Stomach (tissue), 9 donors: Measurements from ENCODE around the gene EFHC2. TPM values are rescaled to one million over a fixed set of nuclear protein-coding genes. Genes with fewer than 3 reads are reported as not detected.

Experiments used
- DNase-seq, 2 donors: peaks; one replicate each; pipeline versions ENCODE4 v3.0.0 to v3.0.0-alpha.2; 2013 to 2019
- H3K27ac ChIP-seq, 5 donors: fragments of 200-600 bp in 4 of 5; sonication (generic) in 4 of 5; one replicate each; pipeline ENCODE4 v1.5.1; 2013 to 2019; ENCODE audit warnings: mild to moderate bottlenecking in 1 of 5, moderate library complexity in 1 of 5
- H3K27me3 ChIP-seq, 3 donors: fragments of 200-600 bp; sonication (generic); one replicate each; pipeline ENCODE4 v1.5.1; 2017 to 2019; ENCODE audit warnings: mixed run types in 1 of 3
- H3K36me3 ChIP-seq, 4 donors: fragments of 200-600 bp; sonication (generic); 1 replicate in 3 of 4; 2 replicates in 1 of 4; pipeline ENCODE4 v1.5.1; 2016 to 2019
- H3K4me1 ChIP-seq, 4 donors: fragments of 200-600 bp; sonication (generic); one replicate each; pipeline ENCODE4 v1.5.1; 2016 to 2019
- H3K4me3 ChIP-seq, 4 donors: fragments of 200-600 bp; sonication (generic) in 3 of 4; one replicate each; pipeline ENCODE4 v1.5.1; 2016 to 2019; ENCODE audit warnings: mild to moderate bottlenecking in 1 of 4
- H3K9me3 ChIP-seq, 4 donors: fragments of 200-600 bp; sonication (generic); one replicate each; pipeline ENCODE4 v1.5.1; 2016 to 2019
- EP300 ChIP-seq: sonication (generic); formaldehyde crosslinking; IDR thresholded peaks from one replicate; pipeline ENCODE4 v1.6.1; 2017; ENCODE audit warnings: antibody characterized with exemption
- POLR2A ChIP-seq, 4 donors: fragments of 450-650 bp; IDR thresholded peaks; one replicate each; pipeline ENCODE4 v1.6.1; 2016; ENCODE audit warnings: antibody characterized with exemption in 4 of 4, control low read depth in 2 of 4, mild to moderate bottlenecking in 1 of 4, moderate library complexity in 1 of 4
- POLR2AphosphoS5 ChIP-seq, 3 donors: sonication (generic); formaldehyde crosslinking; IDR thresholded peaks; one replicate each; pipeline ENCODE4 v1.6.1; 2016; ENCODE audit warnings: antibody characterized with exemption in 3 of 3
- WGBS, 5 donors: extraction: QIAGEN DNeasy Blood & Tissue Kit in 3 of 5; methylation state at CpG; one replicate each; pipeline versions ENCODE4 v1.1.5 to v1.1.7; 2013 to 2018; 5-methylcytosine and 5-hydroxymethylcytosine counted together
- intact Hi-C: fragments of 100-400 bp; cut with DNase I; formaldehyde crosslinking; loops from one replicate; pipeline ENCODE4 v1.15.1; 2023; ENCODE audit warnings: low total_unique reads
- polyA plus RNA-seq, 3 donors: library from polyadenylated mRNA; stranded (reverse); fragments of 200-250 nt; gene quantifications; one replicate each; pipeline ENCODE4 v1.2.3, GENCODE V29; 2013
- total RNA-seq, 5 donors: library from RNA; depleted of rRNA; stranded (reverse); fragments of >200 nt; gene quantifications; one replicate each; pipeline versions ENCODE4 v1.1.0 to v1.2.3, GENCODE V29; 2014 to 2016
- TF ChIP-seq, protein P1 (sequence below), 7 experiments: fragments of 450-650 bp in 4 of 7; fragments of 200-600 bp in 3 of 7; sonication (generic) in 3 of 7; IDR thresholded peaks; one replicate each; pipeline ENCODE4 v1.5.1; 2016 to 2019; ENCODE audit warnings: antibody characterized with exemption in 7 of 7, control low read depth in 2 of 7, mild to moderate bottlenecking in 1 of 7
- donor health status: healthy with polysubstance abuse.
- donor health status: Bipolar disorder and iron deficiency.
- donor health status: healthy.

The EFHC2 gene
- total and polyA plus RNA-seq, 8 donors, result 0.37 to 10.0 (median 1.5) TPM; not detected in 1

GRCh38 chrX:44241546-44241945 is 101.9 kb downstream of the EFHC2 start:
- TF ChIP-seq POLR2AphosphoS5 (IDR thresholded peaks at IDR 0.05) (no peak), EP300 (no peak), POLR2A (IDR thresholded peaks at IDR 0.05) (no peak)
- TF ChIP-seq, protein P1, sequence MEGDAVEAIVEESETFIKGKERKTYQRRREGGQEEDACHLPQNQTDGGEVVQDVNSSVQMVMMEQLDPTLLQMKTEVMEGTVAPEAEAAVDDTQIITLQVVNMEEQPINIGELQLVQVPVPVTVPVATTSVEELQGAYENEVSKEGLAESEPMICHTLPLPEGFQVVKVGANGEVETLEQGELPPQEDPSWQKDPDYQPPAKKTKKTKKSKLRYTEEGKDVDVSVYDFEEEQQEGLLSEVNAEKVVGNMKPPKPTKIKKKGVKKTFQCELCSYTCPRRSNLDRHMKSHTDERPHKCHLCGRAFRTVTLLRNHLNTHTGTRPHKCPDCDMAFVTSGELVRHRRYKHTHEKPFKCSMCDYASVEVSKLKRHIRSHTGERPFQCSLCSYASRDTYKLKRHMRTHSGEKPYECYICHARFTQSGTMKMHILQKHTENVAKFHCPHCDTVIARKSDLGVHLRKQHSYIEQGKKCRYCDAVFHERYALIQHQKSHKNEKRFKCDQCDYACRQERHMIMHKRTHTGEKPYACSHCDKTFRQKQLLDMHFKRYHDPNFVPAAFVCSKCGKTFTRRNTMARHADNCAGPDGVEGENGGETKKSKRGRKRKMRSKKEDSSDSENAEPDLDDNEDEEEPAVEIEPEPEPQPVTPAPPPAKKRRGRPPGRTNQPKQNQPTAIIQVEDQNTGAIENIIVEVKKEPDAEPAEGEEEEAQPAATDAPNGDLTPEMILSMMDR (IDR thresholded peaks at IDR 0.05), result no peak
- no peaks in the 10 kb centered on the region for H3K36me3 ChIP-seq
- intact Hi-C loops, result no loop called here
- DNase-seq, result no peak
- no peaks in the 10 kb centered on the region for H3K4me1 ChIP-seq
- H3K4me3 ChIP-seq, result no peak overlapping the region
- WGBS, 5 donors, result 76 to 91% (median 81%) methylated on average over 4 of the region's 4 CpGs
- H3K27ac ChIP-seq, result no peak overlapping the region
- no peaks in the 10 kb centered on the region for H3K9me3 ChIP-seq
- no peaks in the 10 kb centered on the region for H3K27me3 ChIP-seq

GRCh38 chrX:44240036-44240435 is 103.4 kb downstream of the EFHC2 start:
- Histone ChIP-seq H3K27me3 (no peaks in the 10 kb centered on the region), H3K27ac (no peak overlapping the region), H3K36me3 (no peaks in the 10 kb centered on the region), H3K9me3 (no peaks in the 10 kb centered on the region), H3K4me1 (no peaks in the 10 kb centered on the region), H3K4me3 (no peak overlapping the region)
- intact Hi-C loops, result no loop called here
- TF ChIP-seq POLR2A (IDR thresholded peaks at IDR 0.05) (no peak), POLR2AphosphoS5 (IDR thresholded peaks at IDR 0.05) (no peak), EP300 (no peak)
- TF ChIP-seq, protein P1 (IDR thresholded peaks at IDR 0.05), result no peak
- no peak for DNase-seq
- 70 to 88% (median 80%) methylated on average over 1 of the region's 1 CpG for WGBS, 5 donors

GRCh38 chrX:44239036-44239435 is 104.4 kb downstream of the EFHC2 start:
- Histone ChIP-seq H3K9me3 (no peaks in the 10 kb centered on the region), H3K27ac (no peak overlapping the region), H3K4me3 (no peak overlapping the region), H3K27me3 (no peaks in the 10 kb centered on the region), H3K36me3 (no peaks in the 10 kb centered on the region), H3K4me1 (no peaks in the 10 kb centered on the region)
- no peak for DNase-seq
- TF ChIP-seq EP300 (no peak), POLR2AphosphoS5 (IDR thresholded peaks at IDR 0.05) (no peak), POLR2A (IDR thresholded peaks at IDR 0.05) (no peak)
- TF ChIP-seq, protein P1 (IDR thresholded peaks at IDR 0.05), result no peak
- intact Hi-C loops, result no loop called here

DNA sequence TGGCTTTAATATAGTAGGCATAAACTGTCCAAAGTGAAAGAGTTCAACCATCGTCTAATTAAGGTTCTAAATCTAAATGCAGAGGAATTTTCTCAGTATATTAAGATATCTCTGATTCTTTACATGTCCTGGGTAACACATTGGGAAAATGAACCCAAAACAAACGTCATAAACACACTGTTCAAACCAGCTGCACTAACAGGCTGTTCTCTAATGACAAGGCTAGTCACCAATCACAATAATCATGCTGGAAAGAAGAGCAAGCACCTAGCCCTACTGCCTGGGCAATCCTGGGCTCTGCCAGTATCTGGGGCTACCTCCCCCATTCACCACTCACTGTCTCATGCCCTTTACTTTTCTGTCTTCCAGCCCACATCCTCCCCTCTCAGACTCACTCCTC is 107.9 kb downstream of the EFHC2 start:
- TF ChIP-seq EP300 (no peak), POLR2A (IDR thresholded peaks at IDR 0.05) (no peak), POLR2AphosphoS5 (IDR thresholded peaks at IDR 0.05) (no peak)
- TF ChIP-seq, protein P1 (IDR thresholded peaks at IDR 0.05), result no peak
- H3K27me3 ChIP-seq, result no peaks in the 10 kb centered on the region
- intact Hi-C loops, result no loop called here
- no peak for DNase-seq
- no peaks in the 10 kb centered on the region for H3K36me3 ChIP-seq
- no peak overlapping the region for H3K4me3 ChIP-seq
- no peaks in the 10 kb centered on the region for H3K4me1 ChIP-seq
- H3K27ac ChIP-seq, result no peak overlapping the region
- H3K9me3 ChIP-seq, result no peaks in the 10 kb centered on the region
- 49 to 73% (median 63%) methylated on average over 2 of the region's 2 CpGs for WGBS, 5 donors
